NCI-H1048 (cell line): ENCODE results near the gene BRAF.
"Not testable (repeated sequence)": the region's sequence is repeated elsewhere in the genome, so short reads cannot be mapped to it uniquely, and the experiment has no call there.

Experiments
- DNase-seq: peaks from one replicate; lab custom pipeline; 2025; lab: John Stamatoyannopoulos, UW

The BRAF gene

DNA sequence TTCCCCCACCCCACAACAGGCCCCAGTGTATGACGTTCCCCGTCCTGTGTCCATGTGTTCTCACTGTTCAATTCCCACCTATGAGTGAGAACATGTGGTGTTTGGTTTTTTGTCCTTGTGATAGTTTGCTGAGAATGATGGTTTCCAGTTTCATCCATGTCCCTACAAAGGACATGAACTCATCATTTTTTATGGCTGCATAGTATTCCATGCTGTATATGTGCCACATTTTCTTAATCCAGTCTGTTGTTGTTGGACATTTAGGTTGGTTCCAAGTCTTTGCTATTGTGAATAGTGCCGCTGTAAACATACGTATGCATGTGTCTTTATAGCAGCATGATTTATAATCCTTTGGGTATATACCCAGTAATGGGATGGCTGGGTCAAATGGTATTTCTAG is 216.0 kb downstream of the BRAF start:
- not testable (repeated sequence) for DNase-seq

DNA sequence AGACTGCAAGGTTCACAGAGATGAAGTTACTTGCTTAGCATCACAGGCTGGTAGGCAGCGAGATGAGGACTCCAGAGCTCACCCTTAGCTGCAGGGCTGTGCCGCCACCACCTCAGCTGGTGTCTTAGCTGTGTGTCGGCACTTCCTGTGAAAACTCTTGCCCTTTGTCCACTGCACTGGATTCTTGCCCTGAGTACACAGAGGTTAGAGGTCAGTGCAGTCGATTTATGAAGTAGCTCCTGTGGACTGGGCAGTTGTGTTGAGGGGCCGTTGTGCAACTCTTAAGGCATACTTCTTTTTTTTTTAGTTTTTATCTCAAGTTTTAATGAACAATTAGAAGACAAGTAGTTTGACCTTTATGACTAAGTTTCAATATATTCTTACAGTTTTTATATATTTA is 217.6 kb downstream of the BRAF start:
- no peak for DNase-seq

DNA sequence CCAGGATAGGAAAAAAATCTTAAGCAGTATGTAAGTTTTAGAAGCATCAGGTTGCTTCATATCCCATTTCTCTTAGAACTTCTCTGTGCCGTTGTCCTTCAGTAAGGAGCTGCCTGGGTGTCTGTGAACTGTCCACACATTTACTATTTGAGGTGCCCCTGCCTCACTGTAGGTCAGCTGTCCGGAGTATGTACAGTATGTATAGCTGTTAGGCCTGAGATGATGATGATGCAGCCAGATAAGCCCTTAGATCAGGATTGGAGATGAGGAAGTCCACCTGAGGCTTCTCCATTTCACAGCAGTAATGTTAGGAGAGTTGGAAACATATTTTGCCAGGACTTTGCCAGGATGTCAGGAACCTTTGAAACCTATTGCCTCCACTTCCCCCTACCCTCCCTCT is 220.5 kb downstream of the BRAF start:
- no peak for DNase-seq

DNA sequence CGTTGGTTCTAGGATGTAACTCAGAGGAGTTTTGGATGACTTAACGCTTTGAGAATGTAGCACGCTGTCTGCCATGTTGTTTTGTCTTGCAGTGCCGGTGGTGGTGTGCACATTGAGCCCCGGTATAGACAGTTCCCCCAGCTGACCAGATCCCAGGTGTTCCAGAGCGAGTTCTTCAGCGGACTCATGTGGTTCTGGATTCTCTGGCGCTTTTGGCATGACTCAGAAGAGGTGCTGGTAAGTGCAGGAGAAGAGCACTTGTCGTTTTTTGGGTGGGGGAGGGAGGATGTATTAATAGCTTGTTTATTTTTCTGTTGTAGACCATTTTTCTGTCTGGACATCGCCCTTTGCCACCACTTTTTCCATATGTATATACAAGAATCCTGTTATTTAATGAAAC is 222.0 kb downstream of the BRAF start:
- no peak for DNase-seq

DNA sequence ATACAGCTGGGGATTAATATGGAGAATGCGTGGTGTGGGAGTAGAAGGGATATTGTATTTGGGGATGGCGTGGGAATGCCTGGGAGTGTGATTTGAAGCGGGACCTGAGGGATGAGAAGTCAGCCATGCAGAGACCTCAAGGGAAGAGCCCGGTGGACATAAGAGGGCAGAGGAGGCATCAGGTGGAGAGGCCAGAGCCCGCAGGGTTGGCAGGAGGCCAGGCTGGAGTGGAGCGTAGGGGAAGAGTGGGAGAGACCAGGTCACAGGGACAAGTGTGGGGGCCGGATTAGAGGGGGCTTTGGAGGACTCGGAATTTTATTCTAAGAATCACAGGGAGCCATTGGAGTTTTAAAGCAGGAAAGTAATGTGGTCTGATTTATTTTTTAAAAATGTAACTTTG is 226.3 kb downstream of the BRAF start:
- DNase-seq = no peak

DNA sequence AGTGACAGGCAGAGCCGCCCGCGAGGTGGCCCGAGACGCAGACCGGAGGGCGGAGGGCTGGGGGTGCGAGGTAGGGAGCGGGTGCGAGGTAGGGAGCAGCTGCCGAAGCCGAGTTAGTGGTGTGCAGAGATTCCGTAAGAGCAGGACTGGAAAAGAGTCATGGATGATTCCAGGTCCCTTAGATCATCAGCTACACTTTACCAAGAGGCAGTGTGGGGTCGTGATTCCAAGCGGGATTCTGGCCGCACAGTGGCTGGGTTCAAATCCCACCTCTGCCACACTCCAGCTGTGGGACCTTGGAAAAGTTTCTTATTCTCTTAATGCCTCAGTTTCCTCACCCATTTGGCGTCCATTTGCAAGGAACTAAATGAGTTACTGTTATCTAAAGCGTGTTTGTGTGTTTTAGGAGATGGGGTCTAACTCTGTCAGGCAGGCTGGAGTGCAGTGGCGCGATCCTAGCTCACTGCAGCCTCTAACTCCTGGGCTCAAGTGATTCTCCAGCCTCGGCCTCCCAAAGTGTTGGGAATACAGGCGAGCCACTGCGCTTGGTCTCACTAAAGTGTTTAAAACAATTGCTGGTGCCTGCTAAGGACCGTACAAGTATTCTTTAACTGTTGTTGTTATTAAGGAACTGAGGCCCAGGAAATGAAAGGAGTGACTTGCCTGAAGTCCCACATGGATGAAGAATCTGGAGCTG is 227.1 kb downstream of the BRAF start:
- no peak for DNase-seq

DNA sequence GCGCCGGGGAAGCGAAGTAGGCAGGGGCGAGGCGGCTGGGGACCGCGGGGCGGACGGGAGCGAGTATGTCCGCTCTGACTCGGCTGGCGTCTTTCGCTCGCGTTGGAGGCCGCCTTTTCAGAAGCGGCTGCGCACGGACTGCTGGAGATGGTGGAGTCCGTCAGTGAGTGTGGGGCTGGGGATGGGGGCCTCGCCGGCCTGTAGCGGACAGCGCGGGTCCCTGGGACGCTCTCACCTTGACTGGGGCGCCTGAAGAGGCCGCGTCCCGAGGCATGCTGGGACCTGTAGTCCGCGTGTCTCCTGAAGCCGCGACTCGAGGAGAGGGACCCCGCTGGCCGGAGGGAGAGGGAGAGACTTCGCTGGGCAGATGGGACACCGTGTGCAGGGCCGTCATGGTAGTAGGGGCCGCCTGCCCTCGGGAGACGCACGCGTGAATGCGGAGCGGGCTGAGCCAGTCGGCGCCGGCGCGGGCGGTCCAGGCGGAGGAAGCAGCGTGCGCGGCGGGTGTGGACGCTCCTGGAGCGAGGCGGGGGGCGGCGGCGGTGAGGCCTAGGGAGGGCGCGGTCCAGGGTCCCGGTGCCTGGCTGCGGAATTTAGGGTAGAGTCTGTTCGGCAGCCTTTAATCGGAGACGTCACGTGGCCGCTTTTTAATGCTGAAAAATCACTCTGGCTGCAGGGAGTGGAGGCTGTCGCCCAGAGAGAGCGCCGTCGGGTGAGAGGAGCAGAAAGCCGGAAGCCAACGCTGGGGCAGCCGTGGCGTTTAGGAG is 227.9 kb downstream of the BRAF start, which contains the start of gene NDUFB2:
NDUFB2 (plus strand) TSS at position 29 of the 767 bp plus-strand sequence; CDS start at position 66, 37 bp downstream.
- DNase-seq = no peak

DNA sequence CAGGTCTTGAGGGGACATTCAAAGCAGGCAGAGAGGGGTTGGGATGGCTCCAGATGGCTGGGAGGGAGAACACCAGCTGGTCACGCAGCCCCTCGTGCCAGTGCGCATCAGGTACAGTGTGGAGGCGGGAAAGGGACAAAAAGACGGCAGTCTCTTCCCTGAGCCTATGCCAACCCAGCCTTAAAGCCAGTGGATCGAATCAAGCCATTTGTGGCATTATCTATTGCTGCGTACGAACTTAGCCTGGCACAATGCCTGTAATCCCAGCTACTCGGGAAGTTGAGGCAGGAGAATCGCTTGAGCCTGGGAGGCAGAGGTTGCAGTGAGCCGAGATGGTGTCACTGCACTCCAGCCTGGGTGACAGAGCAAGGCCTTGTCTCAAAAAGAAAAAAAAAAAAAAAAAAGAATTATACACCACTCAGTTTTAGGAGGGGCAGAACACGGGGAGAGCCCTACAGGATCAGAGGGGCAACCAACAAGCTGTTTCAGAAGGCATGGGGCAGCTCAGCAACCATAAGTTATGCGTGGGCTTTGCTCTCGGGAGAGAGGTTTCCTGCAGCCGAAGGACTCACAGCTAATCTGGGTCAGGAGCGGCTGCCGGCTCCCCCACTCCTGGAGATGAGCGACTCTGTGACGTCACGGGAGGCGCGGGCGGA is 228.6 kb downstream of the BRAF start:
- DNase-seq = peak; percentile 90

DNA sequence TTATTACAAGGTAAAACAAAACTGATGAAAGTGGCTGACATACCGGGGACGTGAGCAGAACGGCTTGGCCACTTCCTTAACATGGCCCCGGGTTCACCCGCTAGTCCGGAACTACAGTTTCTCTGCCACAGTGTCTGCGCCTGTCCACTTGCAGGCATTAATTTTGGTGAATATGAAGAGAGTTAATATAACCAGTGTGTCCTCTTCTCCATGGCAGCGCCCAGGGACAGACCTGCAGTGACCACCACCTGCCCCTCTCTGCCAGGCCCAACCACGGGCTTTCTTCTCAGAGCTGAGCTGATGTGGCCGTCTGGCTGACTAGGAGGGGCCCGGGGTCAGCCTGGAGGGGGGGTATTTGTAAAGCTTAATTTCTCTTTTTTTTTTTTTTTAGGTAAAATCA is 229.3 kb downstream of the BRAF start:
- no peak for DNase-seq

DNA sequence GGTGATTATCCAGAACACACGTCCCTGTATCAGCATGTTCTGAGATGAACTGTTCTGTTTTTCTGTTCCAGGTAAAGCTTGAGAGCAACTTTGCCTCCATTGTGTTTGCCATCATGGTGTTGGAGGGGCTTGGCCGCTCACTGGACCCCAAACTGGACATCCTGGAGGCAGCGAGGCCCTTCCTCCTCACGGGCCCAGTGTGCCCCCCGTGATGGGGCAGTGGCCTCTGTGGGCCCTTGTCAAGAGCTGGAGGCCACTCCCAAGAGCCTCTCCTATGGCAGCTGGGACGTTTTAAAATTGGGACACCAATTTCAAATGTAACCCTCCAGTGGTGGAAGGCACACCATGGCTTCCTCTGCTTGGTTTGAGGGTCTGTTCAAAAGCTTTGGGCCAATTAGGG is 230.1 kb downstream of the BRAF start:
- no peak for DNase-seq

DNA sequence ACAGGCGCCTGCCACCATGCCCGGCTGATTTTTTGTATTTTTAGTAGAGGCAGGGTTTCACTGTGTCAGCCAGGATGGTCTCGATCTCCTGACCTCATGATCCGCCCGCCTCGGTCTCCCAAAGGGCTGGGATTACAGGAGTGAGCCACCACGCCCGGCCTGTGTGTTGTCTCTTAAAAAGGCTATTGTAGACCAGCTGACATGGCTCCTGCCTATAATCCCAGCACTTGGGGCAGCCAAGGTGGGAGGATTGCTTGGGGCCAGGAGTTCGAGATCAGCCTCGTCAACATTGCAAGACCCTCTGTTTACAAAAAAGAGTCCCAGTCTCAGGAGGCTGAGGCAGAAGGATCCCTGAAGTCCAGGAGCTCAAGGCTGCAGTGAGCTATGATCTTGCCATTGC is 230.9 kb downstream of the BRAF start:
- not testable (repeated sequence) for DNase-seq

DNA sequence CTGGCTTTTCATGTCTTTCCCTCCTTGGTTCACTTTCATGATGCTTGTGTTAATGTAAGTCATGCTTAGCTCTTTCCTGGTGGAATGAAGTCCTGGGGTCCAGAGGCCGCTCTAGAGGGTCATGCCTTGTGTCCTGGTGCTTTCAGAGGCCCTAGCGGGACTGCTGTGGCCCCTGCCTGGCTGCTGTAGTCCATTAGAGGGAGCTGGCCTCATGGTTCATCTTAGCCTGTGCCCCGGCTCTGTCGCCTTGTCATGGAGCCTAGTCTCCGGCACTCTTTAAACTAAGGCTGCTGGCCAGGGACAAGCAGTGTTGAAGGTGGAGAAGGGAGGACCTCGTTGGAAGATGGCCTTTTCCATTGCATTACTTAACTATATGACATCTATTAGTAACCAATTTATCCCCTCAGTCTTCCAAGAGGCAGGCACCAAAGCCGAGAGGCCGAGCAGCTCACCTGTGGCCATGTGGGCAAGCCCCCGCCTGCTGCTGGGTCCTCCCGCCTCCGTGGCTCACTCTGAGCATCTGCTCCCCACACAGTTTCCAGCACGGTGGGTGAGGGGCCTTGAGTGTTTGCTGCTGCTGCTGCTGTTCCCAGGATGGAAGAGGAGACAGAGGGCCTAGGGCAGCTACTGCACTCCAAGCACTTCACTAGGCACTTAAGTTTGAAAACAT is 233.2 kb downstream of the BRAF start:
- DNase-seq = no peak

DNA sequence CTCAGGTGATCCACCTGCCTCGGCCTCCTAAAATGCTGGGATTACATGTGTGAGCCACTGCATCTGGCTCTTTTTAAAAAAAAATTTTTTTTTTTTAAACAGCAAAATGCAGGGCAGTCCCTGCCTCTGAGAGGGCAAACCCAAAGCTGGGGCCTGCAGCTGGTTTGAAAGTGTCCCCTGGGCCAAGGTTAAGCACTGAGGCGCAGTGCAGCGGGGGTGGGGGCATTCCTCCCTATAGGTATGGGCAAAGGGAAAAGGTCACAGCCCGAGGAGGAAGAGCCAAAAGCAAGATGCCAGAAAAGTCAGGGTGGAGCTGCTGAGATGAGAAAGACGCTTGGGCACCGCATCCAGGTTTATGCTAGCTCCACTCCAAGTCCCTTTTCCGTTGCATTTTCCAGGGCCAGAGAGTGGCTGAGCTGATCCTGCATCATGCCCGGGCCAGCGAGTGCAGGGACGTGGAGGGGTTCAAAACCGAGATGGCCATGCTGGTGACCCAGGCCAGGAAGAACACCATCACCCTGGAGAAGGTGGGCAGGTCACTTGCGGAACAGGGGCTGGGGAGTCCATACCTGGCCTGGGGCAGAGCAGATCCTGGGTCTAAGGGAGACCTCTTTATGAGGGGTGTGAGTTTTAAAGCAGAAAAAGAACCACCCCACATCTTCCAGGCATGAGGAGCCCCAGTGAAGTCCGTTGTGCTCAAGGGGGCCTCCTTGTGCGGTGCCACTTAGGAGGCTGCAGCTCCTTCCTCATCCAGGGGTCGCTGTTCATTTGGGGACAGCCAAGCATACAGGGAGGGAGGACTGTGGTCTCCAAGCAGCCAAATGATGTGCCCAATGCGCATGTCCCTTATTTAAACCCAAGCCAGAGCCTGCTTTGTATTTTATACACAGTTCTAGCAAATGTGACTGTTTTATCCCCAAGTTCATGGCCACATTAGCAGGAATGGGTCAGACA is 235.3 kb downstream of the BRAF start:
- no peak for DNase-seq

DNA sequence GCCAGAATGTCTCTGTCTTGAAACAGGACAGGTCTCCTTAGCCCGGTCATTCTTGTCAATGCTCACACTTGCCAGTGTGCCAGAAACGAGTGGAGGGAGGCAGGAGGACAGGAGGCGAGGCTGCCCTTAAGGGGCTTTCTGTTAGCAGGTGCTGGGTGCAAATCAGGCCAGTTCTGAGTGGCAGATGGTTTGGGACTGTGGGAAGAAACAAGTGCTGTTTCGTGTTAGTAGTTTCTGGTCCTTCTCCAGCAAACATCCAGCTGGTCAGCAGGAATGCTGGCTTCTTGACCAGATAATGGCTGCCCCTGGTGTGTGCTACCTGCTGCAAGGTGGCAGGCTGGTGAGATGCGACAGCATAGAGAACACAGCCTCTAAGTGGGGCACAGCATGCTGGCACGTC is 236.4 kb downstream of the BRAF start:
- no peak for DNase-seq

DNA sequence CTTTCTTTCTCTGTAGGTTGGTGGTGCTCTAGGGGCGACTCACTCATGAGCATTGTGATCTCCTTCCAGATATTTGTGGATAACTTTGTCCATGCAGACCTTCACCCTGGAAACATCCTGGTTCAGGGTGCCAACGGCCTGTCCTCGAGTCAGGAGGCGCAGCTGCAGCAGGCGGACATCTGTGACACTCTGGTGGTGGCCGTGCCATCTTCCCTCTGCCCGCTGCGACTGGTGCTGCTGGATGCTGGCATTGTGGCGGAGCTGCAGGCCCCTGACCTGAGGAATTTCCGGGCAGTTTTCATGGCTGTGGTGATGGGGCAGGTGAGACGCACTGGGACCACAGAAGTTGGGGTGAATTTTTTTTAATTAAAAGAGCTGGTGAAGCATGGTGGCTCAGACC is 237.8 kb downstream of the BRAF start:
- DNase-seq = no peak

DNA sequence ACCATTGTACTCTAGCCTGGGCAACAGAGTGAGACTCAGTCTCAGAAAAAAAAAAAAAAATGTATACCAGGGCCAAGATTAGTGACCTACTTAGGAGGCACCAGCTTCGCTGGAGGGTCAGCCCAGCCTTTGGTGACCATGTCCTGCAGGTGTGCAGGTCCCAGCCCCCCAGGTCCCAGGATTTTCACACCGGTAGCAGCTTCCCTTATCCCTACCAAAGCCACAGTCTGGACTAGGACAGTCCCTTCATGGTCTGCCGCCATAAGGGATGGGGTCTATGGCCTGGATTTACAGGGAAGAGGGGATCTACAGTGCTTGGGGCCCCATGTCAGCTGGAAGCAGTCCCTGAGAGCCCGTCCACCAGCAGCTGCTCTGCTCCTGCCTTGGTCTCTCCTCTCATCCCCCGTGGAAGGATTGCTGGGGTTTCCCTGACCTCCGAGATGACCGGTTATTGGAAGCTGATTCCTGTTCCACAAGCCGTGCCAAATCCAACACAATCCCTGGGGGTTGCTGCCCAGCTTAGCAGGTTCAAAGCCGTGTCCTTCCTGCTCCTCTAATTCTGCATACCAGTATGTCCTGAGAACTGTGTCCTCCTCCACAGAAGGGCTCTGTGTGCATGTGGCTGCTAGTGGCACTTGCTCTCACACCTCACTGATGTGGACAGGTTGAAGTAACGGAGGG is 239.2 kb downstream of the BRAF start:
- DNase-seq = no peak

DNA sequence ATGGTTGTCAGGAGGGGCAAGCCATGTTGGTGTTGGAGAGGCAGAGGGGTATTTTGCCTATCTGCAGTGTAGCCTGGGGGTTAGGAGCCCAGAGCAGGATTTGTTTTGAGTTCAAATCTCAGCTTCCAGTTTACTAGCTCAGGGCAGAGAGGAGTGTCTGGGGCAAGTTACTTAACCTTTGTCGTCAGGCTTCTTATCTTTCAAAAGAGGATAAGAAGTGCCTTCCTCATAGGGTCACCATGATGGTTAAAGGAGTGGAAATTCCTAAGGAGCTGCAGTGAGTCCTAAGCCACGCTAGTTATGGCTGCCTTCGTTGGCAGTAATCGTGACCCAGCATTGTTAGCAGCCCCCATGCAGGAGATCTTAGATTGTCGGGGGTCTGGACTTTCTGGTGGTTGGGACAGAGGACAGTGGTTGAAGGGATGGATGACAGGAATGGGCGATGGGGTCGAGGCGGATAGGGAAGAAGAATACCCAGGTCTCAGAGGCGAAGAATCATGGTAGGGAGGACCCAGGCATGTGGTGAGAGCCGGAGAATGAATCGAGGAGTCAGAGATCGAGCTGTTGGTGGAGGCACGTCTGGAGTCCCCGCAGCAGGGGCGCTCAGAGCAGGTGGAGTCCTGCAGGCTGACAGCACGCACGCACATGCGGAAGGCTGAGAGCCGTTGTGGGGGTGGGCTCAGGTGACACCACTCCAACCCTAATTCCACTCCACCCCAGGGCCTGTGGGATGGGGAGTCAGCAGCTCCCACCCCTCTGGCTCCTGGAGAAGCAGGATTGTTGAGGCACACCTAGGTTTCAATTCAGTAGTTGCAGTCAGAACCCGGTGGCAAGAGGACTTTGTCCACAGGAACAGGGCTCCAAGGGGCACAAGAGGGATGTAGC is 240.4 kb downstream of the BRAF start:
- DNase-seq = no peak

DNA sequence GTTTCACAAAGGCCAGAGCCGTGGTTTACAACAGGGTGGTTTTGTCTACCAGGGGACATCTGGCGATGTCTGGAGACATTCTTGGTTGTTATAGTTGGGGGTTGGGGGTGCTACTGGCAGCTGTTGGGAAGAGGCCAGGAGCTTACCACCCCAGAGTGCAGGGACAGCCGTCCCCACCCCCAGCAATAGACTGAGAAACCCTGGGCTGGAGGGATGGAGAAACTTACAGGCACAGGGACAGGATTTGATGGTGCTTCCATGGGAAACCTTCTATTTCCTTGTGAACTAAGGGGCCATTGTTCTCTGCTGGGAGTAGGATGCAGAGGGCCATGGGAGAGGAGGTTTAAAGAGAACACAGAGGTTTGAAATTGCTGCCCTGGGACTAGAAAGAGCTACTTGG is 241.1 kb downstream of the BRAF start:
- DNase-seq = no peak

DNA sequence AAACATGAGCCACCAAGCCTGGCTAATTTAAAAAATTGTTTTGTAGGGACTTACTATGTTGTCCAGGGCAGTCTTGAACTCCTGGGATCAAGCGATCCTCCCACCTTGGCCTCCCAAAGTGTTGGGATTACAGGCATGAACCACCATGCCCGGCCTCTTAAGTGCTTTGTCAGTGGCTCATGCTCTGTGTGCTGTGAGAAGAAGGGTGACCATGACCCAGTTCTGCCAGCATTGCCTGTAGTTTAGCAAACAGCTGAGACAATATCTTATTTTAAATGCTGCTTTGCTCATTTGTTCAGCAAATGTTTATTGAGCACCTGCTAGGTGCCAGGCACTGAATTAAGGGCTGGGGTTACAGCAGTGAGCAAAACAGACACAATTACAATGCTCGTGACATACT is 243.0 kb downstream of the BRAF start:
- no peak for DNase-seq

DNA sequence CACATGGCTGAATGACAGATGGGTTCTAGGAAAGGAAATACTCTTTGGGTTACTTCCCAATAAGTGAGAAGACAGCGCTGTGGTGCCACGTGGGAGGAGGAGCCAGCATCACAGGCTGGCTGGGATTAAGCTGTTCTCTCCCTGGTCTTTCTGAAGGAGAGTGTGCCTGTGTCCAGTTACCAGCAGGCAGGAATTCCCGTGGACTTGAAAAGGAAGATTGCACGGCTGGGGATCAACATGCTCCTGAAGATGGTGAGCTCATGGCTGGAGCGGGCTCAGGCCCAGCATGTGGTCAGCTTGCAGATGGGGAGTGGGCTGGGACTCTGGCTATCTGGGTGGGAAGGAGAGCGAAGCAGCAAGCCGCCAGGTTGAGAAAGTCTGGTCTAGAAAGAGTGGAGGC is 243.8 kb downstream of the BRAF start:
- no peak for DNase-seq
